HL-60 (cell line): ENCODE results near the gene GRID2.

ENCODE experiments used
- DNase-seq, 2 experiments: peaks; one replicate each; pipeline ENCODE4 v3.0.0-alpha.2; 2010 to 2020; ENCODE audit warnings: low read depth in 1 of 2, low spot score in 1 of 2
- H3K27ac ChIP-seq: fragments of 250-450 bp; sonication (Bioruptor Pico); replicated peaks from 2 replicates; pipeline ENCODE4 v1.5.1; 2020; ENCODE audit warnings: mild to moderate bottlenecking, moderate library complexity
- H3K27me3 ChIP-seq: fragments of 250-450 bp; sonication (Bioruptor Pico); 2 replicates; pipeline ENCODE4 v1.5.1; 2021; ENCODE audit warnings: mild to moderate bottlenecking, moderate library complexity; ENCODE audit not compliant: insufficient read depth, poor library complexity, severe bottlenecking
- H3K4me3 ChIP-seq: replicated peaks from 2 replicates; pipeline ENCODE4 v1.5.1; 2011; ENCODE audit warnings: mild to moderate bottlenecking, control low read depth, low read length; ENCODE audit not compliant: insufficient read depth
- GABPA ChIP-seq: IDR thresholded peaks from 2 replicates; pipeline ENCODE4 v1.6.1; 2012; ENCODE audit warnings: low read depth
- POLR2AphosphoS5 ChIP-seq: IDR thresholded peaks from 2 replicates; pipeline ENCODE4 v1.6.1; 2012; ENCODE audit warnings: low read depth
- SPI1 ChIP-seq: IDR thresholded peaks from 2 replicates; pipeline ENCODE4 v1.6.1; 2012; ENCODE audit warnings: low read depth, mild to moderate bottlenecking, borderline replicate concordance
- TF ChIP-seq, protein P1 (sequence below): IDR thresholded peaks from 2 replicates; pipeline ENCODE4 v1.6.1; 2012; ENCODE audit warnings: low read depth; ENCODE audit not compliant: insufficient replicate concordance
- TF ChIP-seq, protein P2 (sequence below): IDR thresholded peaks from one replicate; pipeline ENCODE4 v1.5.1; 2011; ENCODE audit warnings: low read length, control low read depth, inconsistent platforms; ENCODE audit not compliant: insufficient read depth

The GRID2 gene

DNA sequence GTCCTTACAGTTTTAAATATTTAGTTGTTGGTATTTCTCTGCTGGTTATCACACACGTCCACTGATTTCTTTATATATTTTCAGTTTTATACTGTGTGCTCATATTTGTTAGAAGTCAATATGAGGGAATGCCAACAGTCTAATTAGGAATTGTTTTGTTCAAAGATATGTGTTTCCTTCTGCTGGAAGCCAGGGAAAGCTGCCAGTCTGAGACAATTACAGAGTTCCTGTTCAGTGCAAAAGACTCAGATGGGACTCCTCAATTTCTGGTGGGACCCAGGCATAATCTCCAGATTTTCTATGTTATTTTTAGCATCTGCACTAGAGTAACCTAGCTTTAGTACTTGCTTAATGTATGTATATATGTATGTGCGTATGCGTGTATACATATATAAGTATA is 486.0 kb downstream of the GRID2 start:
- Histone ChIP-seq H3K27ac (no peak overlapping the region), H3K4me3 (no peak overlapping the region), H3K27me3 (no peaks in the 10 kb centered on the region)
- TF ChIP-seq, protein P1, sequence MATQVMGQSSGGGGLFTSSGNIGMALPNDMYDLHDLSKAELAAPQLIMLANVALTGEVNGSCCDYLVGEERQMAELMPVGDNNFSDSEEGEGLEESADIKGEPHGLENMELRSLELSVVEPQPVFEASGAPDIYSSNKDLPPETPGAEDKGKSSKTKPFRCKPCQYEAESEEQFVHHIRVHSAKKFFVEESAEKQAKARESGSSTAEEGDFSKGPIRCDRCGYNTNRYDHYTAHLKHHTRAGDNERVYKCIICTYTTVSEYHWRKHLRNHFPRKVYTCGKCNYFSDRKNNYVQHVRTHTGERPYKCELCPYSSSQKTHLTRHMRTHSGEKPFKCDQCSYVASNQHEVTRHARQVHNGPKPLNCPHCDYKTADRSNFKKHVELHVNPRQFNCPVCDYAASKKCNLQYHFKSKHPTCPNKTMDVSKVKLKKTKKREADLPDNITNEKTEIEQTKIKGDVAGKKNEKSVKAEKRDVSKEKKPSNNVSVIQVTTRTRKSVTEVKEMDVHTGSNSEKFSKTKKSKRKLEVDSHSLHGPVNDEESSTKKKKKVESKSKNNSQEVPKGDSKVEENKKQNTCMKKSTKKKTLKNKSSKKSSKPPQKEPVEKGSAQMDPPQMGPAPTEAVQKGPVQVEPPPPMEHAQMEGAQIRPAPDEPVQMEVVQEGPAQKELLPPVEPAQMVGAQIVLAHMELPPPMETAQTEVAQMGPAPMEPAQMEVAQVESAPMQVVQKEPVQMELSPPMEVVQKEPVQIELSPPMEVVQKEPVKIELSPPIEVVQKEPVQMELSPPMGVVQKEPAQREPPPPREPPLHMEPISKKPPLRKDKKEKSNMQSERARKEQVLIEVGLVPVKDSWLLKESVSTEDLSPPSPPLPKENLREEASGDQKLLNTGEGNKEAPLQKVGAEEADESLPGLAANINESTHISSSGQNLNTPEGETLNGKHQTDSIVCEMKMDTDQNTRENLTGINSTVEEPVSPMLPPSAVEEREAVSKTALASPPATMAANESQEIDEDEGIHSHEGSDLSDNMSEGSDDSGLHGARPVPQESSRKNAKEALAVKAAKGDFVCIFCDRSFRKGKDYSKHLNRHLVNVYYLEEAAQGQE = no peak
- TF ChIP-seq, protein P2, sequence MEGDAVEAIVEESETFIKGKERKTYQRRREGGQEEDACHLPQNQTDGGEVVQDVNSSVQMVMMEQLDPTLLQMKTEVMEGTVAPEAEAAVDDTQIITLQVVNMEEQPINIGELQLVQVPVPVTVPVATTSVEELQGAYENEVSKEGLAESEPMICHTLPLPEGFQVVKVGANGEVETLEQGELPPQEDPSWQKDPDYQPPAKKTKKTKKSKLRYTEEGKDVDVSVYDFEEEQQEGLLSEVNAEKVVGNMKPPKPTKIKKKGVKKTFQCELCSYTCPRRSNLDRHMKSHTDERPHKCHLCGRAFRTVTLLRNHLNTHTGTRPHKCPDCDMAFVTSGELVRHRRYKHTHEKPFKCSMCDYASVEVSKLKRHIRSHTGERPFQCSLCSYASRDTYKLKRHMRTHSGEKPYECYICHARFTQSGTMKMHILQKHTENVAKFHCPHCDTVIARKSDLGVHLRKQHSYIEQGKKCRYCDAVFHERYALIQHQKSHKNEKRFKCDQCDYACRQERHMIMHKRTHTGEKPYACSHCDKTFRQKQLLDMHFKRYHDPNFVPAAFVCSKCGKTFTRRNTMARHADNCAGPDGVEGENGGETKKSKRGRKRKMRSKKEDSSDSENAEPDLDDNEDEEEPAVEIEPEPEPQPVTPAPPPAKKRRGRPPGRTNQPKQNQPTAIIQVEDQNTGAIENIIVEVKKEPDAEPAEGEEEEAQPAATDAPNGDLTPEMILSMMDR = no peak
- TF ChIP-seq SPI1 = no peak
- no peak for TF ChIP-seq POLR2AphosphoS5
- TF ChIP-seq GABPA = no peak
- no peak for DNase-seq

DNA sequence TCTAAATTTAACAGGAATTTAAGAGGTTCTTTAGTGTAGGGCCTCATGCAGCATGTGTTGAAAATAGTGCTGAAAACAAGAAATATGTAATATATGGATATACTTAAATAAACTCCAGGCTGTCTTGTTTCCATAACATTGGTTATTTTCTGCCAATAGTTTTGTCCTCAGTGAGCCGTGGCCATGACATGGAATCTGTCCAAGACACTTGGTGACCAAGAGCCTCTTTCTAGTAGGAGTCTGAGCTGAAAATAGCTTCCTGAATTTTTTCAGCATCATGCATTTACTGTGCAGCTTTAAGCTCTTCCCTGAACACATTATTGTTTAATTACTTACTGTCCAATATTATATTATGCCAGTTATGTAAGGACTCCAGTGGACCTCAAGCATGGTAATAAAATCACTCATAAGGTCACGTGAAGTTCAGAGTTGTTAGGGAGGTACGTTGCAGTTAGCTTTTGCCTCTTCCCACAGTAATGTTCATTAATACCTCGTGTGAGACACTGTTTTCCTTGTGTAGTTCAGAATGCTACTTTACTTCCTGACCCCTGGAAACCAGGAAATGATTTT is 488.2 kb downstream of the GRID2 start:
- H3K4me3 ChIP-seq = no peak overlapping the region
- no peak for DNase-seq
- no peak overlapping the region for H3K27ac ChIP-seq
- H3K27me3 ChIP-seq = no peaks in the 10 kb centered on the region
- TF ChIP-seq, protein P2 = no peak
- TF ChIP-seq SPI1 (no peak), GABPA (no peak), POLR2AphosphoS5 (no peak)
- TF ChIP-seq, protein P1 = no peak

GRCh38 chr4:92809381-92809780 is 505.6 kb downstream of the GRID2 start:
- no peaks in the 10 kb centered on the region for H3K27me3 ChIP-seq
- no peak for DNase-seq
- H3K27ac ChIP-seq = no peak overlapping the region
- TF ChIP-seq, protein P1 = no peak
- TF ChIP-seq, protein P2 = no peak
- TF ChIP-seq SPI1 (no peak), POLR2AphosphoS5 (no peak), GABPA (no peak)
- H3K4me3 ChIP-seq = no peak overlapping the region
